Natural killer cell treated with Interleukin-12 subunit alpha and Interleukin-12 subunit beta and Interleukin-15 and Interleukin-18, amount 100 ng/mL, for 72 hours (primary cell): ENCODE results near the gene LACRT. TPM values are rescaled to one million over a fixed set of nuclear protein-coding genes. Genes with fewer than 3 reads are reported as not detected.
A peak's percentile ranks its signal among the peaks of the same experiment; 100 is the strongest.

Experiments
- ATAC-seq, 2 donors: fragments of 150-1000 bp; cut with Tn5 transposase in 1 of 2; sonication (Bioruptor Pico), chemical (Tn5 transposase) in 1 of 2; 2 replicates each; pipeline ENCODE4 v1.10.0; 2021
- DNase-seq: peaks from one replicate; pipeline ENCODE4 v3.0.0; 2022; ENCODE audit warnings: low spot score
- H3K27ac Mint-ChIP-seq, 2 donors: 1 replicate in 1 of 2; 2 replicates in 1 of 2; pipeline ENCODE4 v1.8.0; 2022; ENCODE audit warnings: mixed read lengths in 2 of 2, mild to moderate bottlenecking in 1 of 2, moderate library complexity in 1 of 2
- H3K27me3 Mint-ChIP-seq, 2 donors: 1 replicate in 1 of 2; 2 replicates in 1 of 2; pipeline ENCODE4 v1.8.0; 2022; ENCODE audit warnings: mixed read lengths in 2 of 2
- H3K36me3 Mint-ChIP-seq: one replicate; pipeline ENCODE4 v1.8.0; 2022; ENCODE audit warnings: mixed read lengths
- H3K4me1 Mint-ChIP-seq, 2 donors: 1 replicate in 1 of 2; 2 replicates in 1 of 2; pipeline ENCODE4 v1.8.0; 2022; ENCODE audit warnings: low read depth in 2 of 2, mixed read lengths in 2 of 2, mild to moderate bottlenecking in 1 of 2
- H3K4me3 Mint-ChIP-seq: one replicate; pipeline ENCODE4 v1.8.0; 2022; ENCODE audit warnings: mixed read lengths
- H3K9me3 Mint-ChIP-seq: 2 replicates; pipeline ENCODE4 v1.8.0; 2022; ENCODE audit warnings: mixed read lengths
- total RNA-seq, 2 donors: library from RNA; stranded (reverse); gene quantifications; one replicate each; pipeline ENCODE4 v1.2.3, GENCODE V29; 2022

LACRT gene
- total RNA-seq, 2 donors from 2014 or later, result not detected

- Mint-ChIP-seq H3K4me1 (peaks cover 6 to 7% of the 10 kb centered on the region in 2 donors), H3K27me3 (peaks cover 19 to 28% of the 10 kb centered on the region in 2 donors), H3K36me3 (no peaks in the 10 kb centered on the region), H3K4me3 (no peak overlapping the region), H3K27ac (no peak overlapping the region), H3K9me3 (no peaks in the 10 kb centered on the region)
- DNase-seq (no peak), ATAC-seq (no peak)
Measured at GRCh38 chr12:54603872-54604271, 30.8 kb downstream of the LACRT start.

GRCh38 chr12:54603173-54603814 is 31.4 kb downstream of the LACRT start:
- Mint-ChIP-seq H3K36me3 (no peaks in the 10 kb centered on the region), H3K27ac (no peak overlapping the region), H3K27me3 (peaks cover 15 to 33% of the 10 kb centered on the region in 2 donors), H3K4me3 (no peak overlapping the region), H3K4me1 (peaks cover 6 to 7% of the 10 kb centered on the region in 2 donors), H3K9me3 (no peaks in the 10 kb centered on the region)
- ATAC-seq, result peak; percentile 79 to 83
- DNase-seq, result peak; percentile 77

GRCh38 chr12:54602661-54603060 is 32.0 kb downstream of the LACRT start:
- ATAC-seq (no peak), DNase-seq (no peak)
- peaks cover 6 to 7% of the 10 kb centered on the region in 2 donors for H3K4me1 Mint-ChIP-seq
- no peaks in the 10 kb centered on the region for H3K36me3 Mint-ChIP-seq
- H3K27me3 Mint-ChIP-seq, result peaks cover 13 to 30% of the 10 kb centered on the region in 2 donors
- no peak overlapping the region for H3K4me3 Mint-ChIP-seq
- no peaks in the 10 kb centered on the region for H3K9me3 Mint-ChIP-seq
- no peak overlapping the region for H3K27ac Mint-ChIP-seq

- Mint-ChIP-seq H3K9me3 (no peaks in the 10 kb centered on the region), H3K4me3 (no peak overlapping the region), H3K36me3 (no peaks in the 10 kb centered on the region), H3K4me1 (peaks cover 6 to 7% of the 10 kb centered on the region in 2 donors), H3K27ac (no peak overlapping the region), H3K27me3 (peaks cover 8 to 24% of the 10 kb centered on the region in 2 donors)
- no peak for DNase-seq
- no peak for ATAC-seq
Measured at GRCh38 chr12:54601841-54602240, 32.9 kb downstream of the LACRT start.

GRCh38 chr12:54598970-54599369 is 35.7 kb downstream of the LACRT start:
- Mint-ChIP-seq H3K4me3 (no peak overlapping the region), H3K9me3 (no peaks in the 10 kb centered on the region), H3K4me1 (peaks cover 6 to 7% of the 10 kb centered on the region in 2 donors)

GRCh38 chr12:54596526-54596946 is 38.2 kb downstream of the LACRT start:
- DNase-seq (no peak), ATAC-seq (no peak)
- H3K27ac Mint-ChIP-seq, result no peak overlapping the region
- no peaks in the 10 kb centered on the region for H3K9me3 Mint-ChIP-seq
- no peak overlapping the region for H3K4me3 Mint-ChIP-seq
- H3K36me3 Mint-ChIP-seq, result no peaks in the 10 kb centered on the region
- H3K4me1 Mint-ChIP-seq, result no peaks in the 10 kb centered on the region
- peaks cover 15 to 32% of the 10 kb centered on the region in 2 donors for H3K27me3 Mint-ChIP-seq

More at GRCh38 chr12:54598970-54599369, 35.7 kb downstream of the LACRT start:
- H3K27me3 Mint-ChIP-seq, result peaks cover 15 to 27% of the 10 kb centered on the region in 2 donors
- ATAC-seq (no peak), DNase-seq (no peak)
- no peaks in the 10 kb centered on the region for H3K36me3 Mint-ChIP-seq
- H3K27ac Mint-ChIP-seq, result no peak overlapping the region

GRCh38 chr12:54595471-54595870 is 39.2 kb downstream of the LACRT start:
- Mint-ChIP-seq H3K4me1 (no peaks in the 10 kb centered on the region), H3K27me3 (peaks cover 21 to 43% of the 10 kb centered on the region in 2 donors), H3K27ac (no peak overlapping the region), H3K4me3 (no peak overlapping the region), H3K9me3 (no peaks in the 10 kb centered on the region), H3K36me3 (no peaks in the 10 kb centered on the region)
- no peak for DNase-seq
- no peak for ATAC-seq

GRCh38 chr12:54593725-54594124 is 41.0 kb downstream of the LACRT start:
- Mint-ChIP-seq H3K36me3 (no peaks in the 10 kb centered on the region), H3K4me1 (no peaks in the 10 kb centered on the region), H3K27ac (no peak overlapping the region), H3K9me3 (no peaks in the 10 kb centered on the region), H3K4me3 (no peak overlapping the region), H3K27me3 (peaks cover 30 to 45% of the 10 kb centered on the region in 2 donors)
- DNase-seq (no peak), ATAC-seq (no peak)

- DNase-seq, result no peak
- H3K27me3 Mint-ChIP-seq, result peaks cover 31 to 45% of the 10 kb centered on the region in 2 donors
- no peaks in the 10 kb centered on the region for H3K36me3 Mint-ChIP-seq
- no peaks in the 10 kb centered on the region for H3K4me1 Mint-ChIP-seq
- no peak for ATAC-seq
- H3K27ac Mint-ChIP-seq, result no peak overlapping the region
- no peak overlapping the region for H3K4me3 Mint-ChIP-seq
- H3K9me3 Mint-ChIP-seq, result no peaks in the 10 kb centered on the region
Measured at GRCh38 chr12:54593135-54593534, 41.6 kb downstream of the LACRT start.

GRCh38 chr12:54592316-54592715 is 42.4 kb downstream of the LACRT start:
- no peak for DNase-seq
- Mint-ChIP-seq H3K36me3 (no peaks in the 10 kb centered on the region), H3K4me1 (no peaks in the 10 kb centered on the region), H3K27me3 (peaks cover 32 to 47% of the 10 kb centered on the region in 2 donors), H3K4me3 (no peak overlapping the region), H3K27ac (no peak overlapping the region), H3K9me3 (no peaks in the 10 kb centered on the region)
- no peak for ATAC-seq

- DNase-seq (no peak), ATAC-seq (peak in 1 of 2 donors; percentile 33)
- Mint-ChIP-seq H3K9me3 (no peaks in the 10 kb centered on the region), H3K4me3 (no peak overlapping the region), H3K4me1 (no peaks in the 10 kb centered on the region), H3K36me3 (no peaks in the 10 kb centered on the region), H3K27me3 (peaks cover 39 to 46% of the 10 kb centered on the region in 2 donors), H3K27ac (no peak overlapping the region)
Measured at GRCh38 chr12:54590978-54591591, 43.6 kb downstream of the LACRT start.

- Mint-ChIP-seq H3K9me3 (no peaks in the 10 kb centered on the region), H3K27me3 (peaks cover 47 to 50% of the 10 kb centered on the region in 2 donors), H3K27ac (no peak overlapping the region), H3K4me1 (no peaks in the 10 kb centered on the region), H3K4me3 (no peak overlapping the region), H3K36me3 (no peaks in the 10 kb centered on the region)
- DNase-seq, result no peak
- ATAC-seq, result no peak
Measured at GRCh38 chr12:54589964-54590363, 44.7 kb downstream of the LACRT start.

GRCh38 chr12:54588890-54589267 is 45.8 kb downstream of the LACRT start:
- H3K36me3 Mint-ChIP-seq, result no peaks in the 10 kb centered on the region
- H3K9me3 Mint-ChIP-seq, result no peaks in the 10 kb centered on the region
- H3K4me3 Mint-ChIP-seq, result peak overlapping the region; percentile 14
- H3K4me1 Mint-ChIP-seq, result no peaks in the 10 kb centered on the region
- H3K27ac Mint-ChIP-seq, result no peak overlapping the region
- H3K27me3 Mint-ChIP-seq, result peaks cover 51 to 60% of the 10 kb centered on the region in 2 donors
- DNase-seq (no peak), ATAC-seq (no peak)

GRCh38 chr12:54588110-54588889 is 46.4 kb downstream of the LACRT start, which contains the start of gene PPP1R1A:
PPP1R1A (minus strand) TSS chr12:54588659; CDS start chr12:54588488, 171 bp downstream.
- Mint-ChIP-seq H3K27me3 (peaks cover 53 to 61% of the 10 kb centered on the region in 2 donors), H3K27ac (no peak within 1 kb of the TSS), H3K4me1 (no peaks in the 10 kb centered on the region), H3K4me3 (peak within 1 kb of the TSS; percentile 14), H3K36me3 (no peaks in the 10 kb centered on the region), H3K9me3 (no peaks in the 10 kb centered on the region)
- ATAC-seq, result no peak
- DNase-seq, result no peak
